Embryonic facial prominence (tissue), 1 donor: ENCODE measurements around the gene RPL27.

Experiments used
- DNase-seq: peaks from one replicate; pipeline ENCODE4 v3.0.0-alpha.2; 2016; ENCODE audit errors: extremely low spot score

RPL27 gene

GRCh38 chr17:43051969-43052368 is 53.8 kb downstream of the RPL27 start:
- no peak for DNase-seq
